Measurements from ENCODE around the gene CBX8.

The CBX8 gene

DNA sequence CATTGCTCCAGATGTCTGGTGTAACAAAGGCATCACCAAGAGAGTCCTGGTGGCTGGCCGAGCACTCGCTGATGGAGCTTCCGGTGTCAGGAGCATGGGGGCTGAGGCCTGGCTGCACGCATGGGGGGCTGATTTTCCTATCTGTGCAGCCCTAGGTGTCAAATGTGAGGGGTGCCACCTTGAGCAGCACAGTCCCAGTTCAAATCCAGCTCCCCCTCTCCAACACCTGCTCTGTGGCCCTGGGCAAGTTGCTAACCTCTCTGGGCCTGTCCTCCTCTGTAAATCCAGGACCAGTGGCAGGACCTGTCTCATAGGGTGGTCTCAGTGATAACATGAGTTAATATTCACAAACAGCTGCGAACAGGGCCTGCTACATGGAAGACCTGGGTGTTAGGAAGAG, 53.3 kb downstream of the CBX8 start:
- no peaks in the 10 kb centered on the region for H3K9me3 Mint-ChIP-seq
- no peak overlapping the region for H3K4me3 Mint-ChIP-seq
- no peak overlapping the region for H3K27ac Mint-ChIP-seq
- no peak for DNase-seq
- peaks cover 49% of the 10 kb centered on the region for H3K27me3 Mint-ChIP-seq
- H3K36me3 Mint-ChIP-seq (ENCODE audit: low read depth): no peaks in the 10 kb centered on the region
- H3K4me1 Mint-ChIP-seq (ENCODE audit: low read depth): peaks cover 21% of the 10 kb centered on the region

DNA sequence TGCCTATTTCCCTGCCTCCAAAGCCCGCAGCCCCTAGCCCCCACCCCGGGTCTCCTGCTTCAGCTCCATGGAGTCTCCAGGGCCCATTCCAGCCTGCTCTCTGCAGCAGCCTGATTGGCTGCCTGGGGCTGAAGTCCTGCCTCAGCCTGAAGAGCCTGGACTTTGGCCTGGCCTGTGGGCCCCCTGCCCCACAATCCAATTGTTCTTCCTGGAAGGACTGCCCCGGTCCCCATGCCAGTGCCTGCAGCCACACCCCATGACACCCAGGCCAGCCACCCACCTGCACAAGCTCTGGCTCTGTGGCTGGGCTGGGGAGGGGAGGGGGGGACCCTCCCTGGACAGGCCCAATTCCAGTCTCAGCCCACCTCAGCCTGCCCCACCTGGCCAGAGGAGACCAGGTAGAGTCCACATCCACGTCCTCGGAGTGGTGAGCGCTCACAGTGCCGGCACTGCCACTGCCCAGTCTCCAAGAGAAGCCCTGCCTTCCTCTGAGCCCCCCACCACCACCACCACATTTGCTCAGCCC, 53.9 kb downstream of the CBX8 start:
- H3K27ac Mint-ChIP-seq: no peak overlapping the region
- no peak for DNase-seq
- H3K27me3 Mint-ChIP-seq: peaks cover 53% of the 10 kb centered on the region
- peaks cover 21% of the 10 kb centered on the region for H3K4me1 Mint-ChIP-seq (ENCODE audit: low read depth)
- H3K4me3 Mint-ChIP-seq: no peak overlapping the region
- no peaks in the 10 kb centered on the region for H3K9me3 Mint-ChIP-seq
- no peaks in the 10 kb centered on the region for H3K36me3 Mint-ChIP-seq (ENCODE audit: low read depth)

DNA sequence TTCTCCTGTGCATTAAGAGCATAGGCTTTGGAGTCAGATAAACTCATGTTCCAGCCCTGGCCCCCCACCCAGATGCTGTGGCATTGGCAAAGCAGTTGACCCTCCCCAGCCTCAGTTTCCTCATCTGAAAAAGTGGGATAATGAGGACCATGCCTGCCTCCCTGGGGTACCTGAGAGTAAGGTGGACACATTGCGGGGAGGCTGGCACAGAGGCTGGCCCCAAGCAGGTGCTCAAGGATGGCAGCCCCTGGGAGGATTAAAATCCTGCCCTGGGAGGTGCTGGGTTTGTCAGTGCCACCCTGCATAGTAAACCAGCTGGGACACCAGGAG, 54.3 kb downstream of the CBX8 start:
- peaks cover 53% of the 10 kb centered on the region for H3K27me3 Mint-ChIP-seq
- no peak for DNase-seq
- H3K9me3 Mint-ChIP-seq: no peaks in the 10 kb centered on the region
- peaks cover 18% of the 10 kb centered on the region for H3K4me1 Mint-ChIP-seq (ENCODE audit: low read depth)
- no peak overlapping the region for H3K4me3 Mint-ChIP-seq
- no peak overlapping the region for H3K27ac Mint-ChIP-seq
- H3K36me3 Mint-ChIP-seq (ENCODE audit: low read depth): no peaks in the 10 kb centered on the region

Measured in activated T-cell treated with anti-CD3 and anti-CD28 coated beads, Interleukin-2, amount 50 U/mL, for 24 hours (primary cell).